Erythroblast (primary cell): ENCODE results near the gene SCAMP3.

ENCODE experiments used
- GATA1 ChIP-seq: IDR thresholded peaks from 2 replicates; pipeline ENCODE4 v1.6.1; 2011; ENCODE audit warnings: low read depth, mild to moderate bottlenecking, control low read depth, low read length, moderate library complexity
- POLR2A ChIP-seq: IDR thresholded peaks from 2 replicates; pipeline ENCODE4 v1.6.1; 2011; ENCODE audit warnings: mild to moderate bottlenecking, low read length

- TF ChIP-seq POLR2A (no peak), GATA1 (no peak)
Measured at GRCh38 chr1:155307247-155307740, 45.1 kb upstream of the SCAMP3 start.
